Peyer's patch (tissue), 4 donors: ENCODE data around the gene SMAD2.

ENCODE experiments used
- CTCF ChIP-seq, 6 experiments: fragments of 450-650 bp in 4 of 6; fragments of 200-600 bp in 2 of 6; sonication (generic) in 1 of 6; IDR thresholded peaks; one replicate each; pipeline ENCODE4 v1.5.1; 2017 to 2019; ENCODE audit warnings: antibody characterized with exemption in 6 of 6, mild to moderate bottlenecking in 3 of 6, moderate library complexity in 1 of 6
- POLR2A ChIP-seq, 2 donors: fragments of 450-650 bp; IDR thresholded peaks; one replicate each; pipeline ENCODE4 v1.5.1; 2017; ENCODE audit warnings: antibody characterized with exemption in 2 of 2, mild to moderate bottlenecking in 2 of 2, moderate library complexity in 2 of 2

GRCh38 chr18:47830772-47831171 is 99.7 kb downstream of the SMAD2 start:
- TF ChIP-seq CTCF (IDR thresholded peaks at IDR 0.05): no peak
- no peak for TF ChIP-seq POLR2A (IDR thresholded peaks at IDR 0.05)
